Hippocampal formation (tissue), 2 donors: ENCODE measurements around the gene CBX2.
"Not testable (repeated sequence)": the region's sequence is repeated elsewhere in the genome, so short reads cannot be mapped to it uniquely, and the experiment has no call there.

Source experiments
- DNase-seq, 2 donors: peaks; one replicate each; lab custom pipeline; 2025; lab: John Stamatoyannopoulos, UW

CBX2 gene

DNA sequence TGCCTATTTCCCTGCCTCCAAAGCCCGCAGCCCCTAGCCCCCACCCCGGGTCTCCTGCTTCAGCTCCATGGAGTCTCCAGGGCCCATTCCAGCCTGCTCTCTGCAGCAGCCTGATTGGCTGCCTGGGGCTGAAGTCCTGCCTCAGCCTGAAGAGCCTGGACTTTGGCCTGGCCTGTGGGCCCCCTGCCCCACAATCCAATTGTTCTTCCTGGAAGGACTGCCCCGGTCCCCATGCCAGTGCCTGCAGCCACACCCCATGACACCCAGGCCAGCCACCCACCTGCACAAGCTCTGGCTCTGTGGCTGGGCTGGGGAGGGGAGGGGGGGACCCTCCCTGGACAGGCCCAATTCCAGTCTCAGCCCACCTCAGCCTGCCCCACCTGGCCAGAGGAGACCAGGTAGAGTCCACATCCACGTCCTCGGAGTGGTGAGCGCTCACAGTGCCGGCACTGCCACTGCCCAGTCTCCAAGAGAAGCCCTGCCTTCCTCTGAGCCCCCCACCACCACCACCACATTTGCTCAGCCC lies 34.9 kb upstream of the CBX2 start:
- no peak for DNase-seq

DNA sequence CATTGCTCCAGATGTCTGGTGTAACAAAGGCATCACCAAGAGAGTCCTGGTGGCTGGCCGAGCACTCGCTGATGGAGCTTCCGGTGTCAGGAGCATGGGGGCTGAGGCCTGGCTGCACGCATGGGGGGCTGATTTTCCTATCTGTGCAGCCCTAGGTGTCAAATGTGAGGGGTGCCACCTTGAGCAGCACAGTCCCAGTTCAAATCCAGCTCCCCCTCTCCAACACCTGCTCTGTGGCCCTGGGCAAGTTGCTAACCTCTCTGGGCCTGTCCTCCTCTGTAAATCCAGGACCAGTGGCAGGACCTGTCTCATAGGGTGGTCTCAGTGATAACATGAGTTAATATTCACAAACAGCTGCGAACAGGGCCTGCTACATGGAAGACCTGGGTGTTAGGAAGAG lies 34.3 kb upstream of the CBX2 start:
- no peak for DNase-seq

DNA sequence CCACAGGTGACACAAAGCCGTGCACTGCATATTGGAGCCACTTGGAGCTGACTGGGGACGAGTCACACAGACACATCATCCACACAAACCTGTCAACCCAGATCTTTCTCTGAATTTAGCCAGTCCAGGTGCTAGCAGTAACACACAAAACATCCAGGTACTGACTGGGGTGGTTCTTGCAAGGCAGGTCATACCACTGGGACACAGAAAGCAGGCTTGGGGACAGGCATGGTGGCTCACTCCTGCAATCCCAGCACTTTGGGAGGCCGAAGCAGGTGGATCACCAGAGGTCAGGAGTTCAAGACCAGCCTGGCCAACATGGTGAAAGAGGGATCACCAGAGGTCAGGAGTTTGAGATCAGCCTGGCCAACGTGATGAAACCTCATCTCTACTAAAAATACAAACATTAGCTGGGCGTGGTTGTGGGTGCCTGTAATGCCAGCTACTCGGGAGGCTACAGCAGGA lies 32.3 kb upstream of the CBX2 start:
- DNase-seq, result no peak

DNA sequence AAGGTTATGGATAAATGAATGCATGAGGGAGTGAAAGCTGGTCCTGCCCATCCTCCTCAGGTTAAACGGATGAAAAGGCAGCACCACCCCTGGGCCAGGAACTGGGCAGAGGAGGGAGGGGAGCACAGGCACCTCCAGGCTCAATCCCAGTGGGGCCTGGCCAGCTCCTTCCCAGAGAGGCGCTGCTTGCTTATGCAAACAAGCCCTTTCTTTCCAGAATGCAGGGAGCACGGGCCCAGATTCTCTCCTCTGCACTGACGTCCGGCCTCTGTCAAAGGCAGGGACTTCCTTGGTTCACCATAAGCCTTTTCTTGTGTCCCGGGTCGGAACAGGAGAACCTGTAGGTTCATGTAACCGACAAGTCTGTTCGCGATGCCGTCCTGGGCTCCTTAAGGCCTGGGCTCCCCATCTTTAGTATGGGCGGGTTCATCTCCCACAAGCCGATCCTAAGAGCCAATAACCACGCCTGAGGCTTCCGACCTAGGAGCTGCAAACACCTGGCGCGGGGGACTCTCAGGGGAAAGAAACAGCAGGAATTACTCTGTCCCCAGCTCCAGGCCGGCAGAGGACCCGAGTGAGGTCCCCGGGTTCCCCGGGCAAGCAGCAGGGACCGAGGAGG lies 30.9 kb upstream of the CBX2 start:
- no peak for DNase-seq

DNA sequence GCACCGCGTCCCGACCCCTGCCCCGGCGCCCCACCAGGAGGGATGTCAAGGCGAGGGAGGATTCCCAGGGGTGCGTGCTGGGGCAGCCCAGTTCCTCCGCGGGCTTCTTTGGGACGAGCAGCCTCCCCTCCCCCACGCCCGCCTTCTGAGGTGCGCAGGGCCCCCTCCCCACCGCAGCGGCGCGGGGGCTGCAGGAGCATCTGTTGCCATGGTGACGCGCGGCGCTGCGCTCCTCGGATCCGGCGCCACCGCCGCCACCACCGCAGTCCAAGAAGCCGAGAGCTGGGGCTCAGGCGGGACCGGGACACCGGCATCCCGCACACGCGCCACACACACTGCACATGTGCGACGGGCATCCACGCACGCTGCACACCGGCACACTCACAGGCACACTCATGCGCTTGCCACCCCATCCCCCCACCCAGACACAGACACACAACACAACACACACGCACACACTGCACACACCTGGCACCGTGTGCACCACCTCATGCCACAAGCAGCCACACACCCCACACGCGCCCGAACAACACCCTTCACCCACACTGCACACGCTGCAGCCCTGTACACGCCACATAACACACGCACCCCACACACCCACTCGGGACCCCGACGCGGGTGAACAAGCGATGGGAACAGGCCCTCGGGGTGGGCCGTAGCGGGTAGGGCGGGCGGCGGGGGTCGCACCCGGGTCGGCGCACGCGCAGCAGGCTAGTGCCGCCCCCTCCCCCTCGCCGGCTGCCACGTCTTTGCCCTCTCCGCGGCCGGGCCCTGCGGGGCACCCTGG lies 30.2 kb upstream of the CBX2 start:
- DNase-seq, result no peak

DNA sequence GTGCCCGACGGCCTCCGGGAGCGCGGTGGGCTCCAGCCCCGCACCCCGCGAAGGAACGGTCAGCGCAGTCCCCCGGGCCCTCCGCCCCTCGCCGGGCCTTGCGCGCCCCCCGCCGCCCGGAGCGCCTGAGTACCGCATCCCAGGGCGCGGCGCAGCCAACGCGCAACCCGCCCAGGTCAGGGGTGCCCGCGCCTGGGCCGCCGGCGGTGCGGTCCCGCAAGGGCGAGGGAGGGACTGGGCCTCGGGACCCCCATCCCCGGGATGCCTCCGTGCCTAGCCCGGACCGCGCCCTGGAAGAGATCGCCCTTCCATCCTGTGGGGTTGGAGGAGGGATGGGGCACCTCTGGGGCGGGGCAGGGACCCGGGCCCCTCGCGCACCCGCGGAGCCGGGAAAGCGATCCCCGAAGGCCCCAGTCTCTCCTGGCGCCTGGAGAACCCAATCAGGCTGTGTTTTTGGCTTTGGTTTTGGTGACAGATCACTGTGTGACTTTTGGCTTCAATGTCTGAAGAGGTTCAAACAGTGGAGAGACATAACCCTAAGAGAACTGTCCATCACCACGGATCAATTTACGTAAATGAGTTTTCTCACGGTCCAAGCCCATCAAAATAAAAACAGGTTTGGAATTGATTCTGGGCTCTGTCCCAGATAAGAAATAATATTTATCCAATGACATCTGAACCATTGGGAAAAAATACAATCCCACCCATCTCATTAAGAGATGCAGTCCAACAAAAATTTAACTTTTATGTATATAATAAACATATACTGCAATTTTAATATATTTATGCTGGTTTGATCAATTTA lies 29.5 kb upstream of the CBX2 start:
- DNase-seq, result no peak

DNA sequence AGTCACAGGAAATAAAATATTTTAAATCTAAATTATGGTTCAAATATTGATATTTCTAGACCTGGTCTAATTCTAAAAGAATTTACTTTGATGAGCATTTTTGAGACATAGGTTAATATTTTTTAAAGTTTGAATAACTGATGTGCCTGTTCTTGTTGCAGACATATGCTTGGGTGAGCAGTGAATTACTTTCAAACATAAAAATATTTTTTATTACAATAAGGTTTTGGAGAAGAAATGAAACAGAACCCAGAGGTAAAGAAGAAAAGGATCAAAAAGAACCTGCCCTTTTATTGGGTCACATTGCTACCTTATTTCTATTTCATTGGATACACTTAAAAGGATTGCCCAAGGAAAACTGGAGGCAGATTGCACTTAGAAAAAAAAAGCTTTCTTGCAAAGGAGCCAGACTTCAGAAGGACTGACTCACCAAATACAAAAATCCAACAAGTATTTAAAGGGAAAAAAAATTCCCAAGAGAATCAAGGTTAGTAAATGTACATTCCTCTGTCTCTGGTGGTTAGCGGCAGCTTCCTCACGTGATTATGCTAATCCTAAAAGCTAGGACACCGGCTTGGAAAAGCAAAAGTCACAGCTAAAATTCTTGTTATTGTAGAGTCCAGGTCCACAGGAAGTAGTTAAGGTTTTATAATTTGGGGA lies 28.7 kb upstream of the CBX2 start:
- no peak for DNase-seq

DNA sequence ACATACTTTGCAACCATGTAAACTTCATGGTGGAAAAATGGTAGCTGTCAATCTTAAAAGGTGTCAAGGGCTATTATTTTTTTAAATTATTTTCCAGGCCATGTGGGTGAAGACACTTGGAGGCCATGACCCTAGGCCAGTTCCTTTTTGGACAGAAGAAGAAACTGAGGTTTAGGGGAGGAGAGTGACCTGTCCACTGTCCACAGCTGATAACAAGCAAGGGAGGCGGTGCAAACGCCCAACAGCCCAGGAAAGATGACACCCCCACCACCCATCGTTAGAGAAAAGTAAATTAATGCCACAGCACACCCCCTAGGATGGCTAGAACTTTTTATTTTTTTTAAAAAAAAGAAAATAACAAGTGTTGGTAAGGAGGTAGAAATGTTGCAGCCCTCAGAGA lies 28.0 kb upstream of the CBX2 start:
- DNase-seq, result no peak

DNA sequence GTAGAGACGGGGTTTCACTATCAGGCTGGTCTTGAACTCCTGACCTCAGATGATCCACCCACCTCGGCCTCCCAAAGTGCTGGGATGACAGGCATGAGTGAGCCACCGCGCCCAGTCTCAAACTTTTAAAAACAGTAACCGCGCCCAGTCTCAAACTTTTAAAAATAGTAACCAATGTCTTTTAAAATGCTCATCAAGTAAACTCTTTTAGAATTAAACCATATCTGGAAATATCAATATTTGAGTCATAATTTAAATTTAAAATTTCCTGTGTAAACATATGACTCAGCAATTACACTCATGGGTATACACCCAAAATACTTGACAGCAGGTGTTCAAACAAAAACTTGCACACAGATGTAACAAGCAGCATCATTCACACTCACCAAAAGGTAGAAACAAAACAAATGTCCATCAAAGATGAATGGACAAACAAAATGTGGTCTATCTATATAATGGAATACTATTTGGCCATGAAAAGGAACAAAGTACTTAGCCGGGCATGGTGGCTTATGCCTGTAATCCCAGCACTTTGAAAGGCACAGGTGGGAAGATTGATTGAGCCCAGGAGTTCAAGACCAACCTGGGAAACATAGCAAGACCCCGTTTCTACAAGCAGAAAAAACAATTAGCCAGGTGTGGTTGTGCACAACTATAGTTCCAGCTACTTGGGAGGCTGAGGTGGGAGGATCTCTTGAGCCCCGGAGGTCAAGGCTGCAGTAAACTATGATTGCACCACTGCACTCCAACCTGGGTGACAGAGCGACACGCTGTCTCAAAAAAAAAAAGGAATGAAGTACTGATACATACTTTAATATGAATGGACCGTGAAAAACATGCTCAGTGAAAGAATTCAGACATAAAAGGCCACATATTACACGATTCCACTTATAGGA lies 27.1 kb upstream of the CBX2 start:
- no peak for DNase-seq

DNA sequence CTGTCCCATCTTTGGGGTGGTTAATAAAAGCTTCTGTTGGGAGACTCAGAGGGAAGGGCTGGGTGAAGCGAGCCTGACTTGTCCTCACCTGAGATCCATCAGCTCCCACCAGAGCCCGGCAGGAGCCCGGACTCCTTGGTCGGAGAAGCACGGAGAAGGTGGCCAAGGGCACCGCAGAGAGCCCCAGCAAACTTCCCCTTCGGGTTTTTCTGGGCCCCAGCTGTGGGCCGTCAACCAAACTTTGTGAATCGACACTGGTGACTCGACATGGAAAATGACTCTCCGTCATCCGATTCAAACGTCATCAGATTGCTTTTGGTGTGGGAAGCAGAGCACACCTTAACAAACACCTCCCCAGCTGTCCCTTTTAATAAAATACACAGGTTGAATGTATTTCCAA lies 25.8 kb upstream of the CBX2 start:
- DNase-seq, result no peak

DNA sequence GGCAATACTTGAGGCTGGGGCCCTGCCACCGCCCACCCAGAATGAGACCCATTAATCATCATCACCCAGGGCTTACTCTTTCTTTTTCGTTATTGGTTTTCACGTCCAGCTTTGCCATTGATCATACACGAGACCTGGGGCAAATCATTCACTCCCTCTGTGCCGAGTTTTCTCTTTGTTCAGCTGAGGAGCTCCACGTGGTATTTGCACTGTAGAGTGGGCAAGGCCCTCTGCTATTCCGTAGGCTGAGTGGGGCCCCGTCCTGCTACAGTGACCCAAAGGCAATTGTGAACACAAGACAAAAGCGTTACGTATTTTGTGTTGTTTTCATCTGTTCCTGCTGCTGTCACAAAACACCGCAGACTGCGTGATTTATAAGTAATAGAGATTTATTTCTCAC lies 23.6 kb upstream of the CBX2 start:
- DNase-seq, result no peak

DNA sequence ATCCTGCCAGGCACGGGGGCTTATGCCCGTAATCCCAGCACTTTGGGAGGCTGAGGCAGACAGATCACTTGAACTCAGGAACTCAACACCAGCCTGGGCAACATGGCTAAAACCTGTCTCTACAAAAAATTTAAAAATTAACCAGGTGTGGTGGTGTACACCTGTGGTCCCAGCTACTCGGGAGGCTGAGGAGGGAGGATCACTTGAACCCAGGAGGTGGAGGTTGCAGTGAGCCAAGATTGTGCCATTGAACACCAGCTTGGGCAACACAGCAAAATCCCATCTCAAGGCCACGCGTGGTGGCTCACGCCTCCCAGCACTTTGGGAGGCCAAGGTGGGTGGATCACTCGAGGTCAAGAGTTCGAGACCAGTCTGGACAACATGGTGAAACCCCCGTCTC lies 23.0 kb upstream of the CBX2 start:
- DNase-seq, result not testable (repeated sequence)

DNA sequence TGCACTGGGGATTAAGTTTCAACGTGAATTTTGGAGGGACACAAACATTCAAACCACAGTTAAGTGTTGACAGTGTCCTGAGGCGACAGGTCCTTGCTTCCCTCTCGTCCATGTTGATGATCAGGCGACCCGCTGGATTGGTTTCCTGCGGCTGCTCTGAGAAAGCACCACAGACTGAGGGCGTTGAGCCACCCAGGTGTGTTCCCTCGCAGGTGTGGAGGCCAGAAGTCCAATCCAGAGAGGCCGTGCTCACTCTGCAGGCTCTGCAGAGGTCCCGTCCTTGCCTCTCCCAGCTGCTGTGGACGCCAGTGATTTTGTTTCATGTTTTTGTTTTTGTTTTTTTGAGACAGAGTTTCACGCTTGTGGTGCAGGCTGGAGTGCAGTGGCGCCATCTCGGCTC lies 22.4 kb upstream of the CBX2 start:
- DNase-seq, result no peak

DNA sequence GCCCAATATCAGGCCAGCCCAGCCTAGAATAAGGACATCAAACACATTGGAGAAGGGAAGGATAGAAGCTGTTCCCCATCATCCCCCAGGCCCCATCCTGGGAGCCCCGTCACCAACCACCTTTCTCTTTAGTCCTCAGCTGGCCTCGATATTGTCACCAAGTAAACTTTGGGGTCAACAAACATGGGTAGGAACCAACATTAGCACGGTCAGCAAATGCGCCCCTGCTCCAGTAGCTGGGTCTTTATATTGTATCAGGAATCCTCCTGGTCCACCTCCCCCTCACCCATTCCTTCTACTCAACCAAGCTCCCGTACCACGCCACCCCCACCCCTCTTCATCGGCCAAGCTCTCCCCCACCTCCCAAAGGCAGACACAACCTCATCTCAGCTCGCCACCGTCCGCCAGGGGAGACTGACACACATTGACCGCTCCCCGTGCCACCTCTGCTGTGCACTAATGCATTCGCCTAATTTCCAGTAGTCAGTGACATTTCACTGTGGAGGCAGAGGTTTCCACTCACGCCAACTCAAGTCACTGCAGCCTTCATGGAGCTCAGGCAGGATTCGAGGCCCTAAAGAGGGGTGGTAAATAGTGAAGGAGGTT lies 20.7 kb upstream of the CBX2 start:
- DNase-seq, result no peak

DNA sequence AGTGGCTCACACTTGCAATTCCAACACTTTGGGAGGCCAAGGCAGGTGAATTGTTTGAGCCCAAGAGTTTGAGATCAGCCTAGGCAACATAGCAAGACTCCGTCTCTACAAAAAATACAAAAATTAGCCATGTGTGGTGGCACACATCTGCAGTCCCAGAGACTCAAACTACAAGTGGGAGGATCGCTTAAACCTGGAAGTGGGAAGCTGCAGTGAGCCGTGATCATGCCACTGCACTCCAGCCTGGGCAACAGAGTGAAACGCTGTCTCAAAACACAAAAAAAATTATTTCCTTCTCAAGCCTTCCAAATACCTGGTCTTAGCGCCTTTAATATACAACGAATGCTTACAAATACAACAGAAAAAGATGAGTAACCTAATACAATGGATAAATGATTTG lies 19.7 kb upstream of the CBX2 start:
- no peak for DNase-seq

DNA sequence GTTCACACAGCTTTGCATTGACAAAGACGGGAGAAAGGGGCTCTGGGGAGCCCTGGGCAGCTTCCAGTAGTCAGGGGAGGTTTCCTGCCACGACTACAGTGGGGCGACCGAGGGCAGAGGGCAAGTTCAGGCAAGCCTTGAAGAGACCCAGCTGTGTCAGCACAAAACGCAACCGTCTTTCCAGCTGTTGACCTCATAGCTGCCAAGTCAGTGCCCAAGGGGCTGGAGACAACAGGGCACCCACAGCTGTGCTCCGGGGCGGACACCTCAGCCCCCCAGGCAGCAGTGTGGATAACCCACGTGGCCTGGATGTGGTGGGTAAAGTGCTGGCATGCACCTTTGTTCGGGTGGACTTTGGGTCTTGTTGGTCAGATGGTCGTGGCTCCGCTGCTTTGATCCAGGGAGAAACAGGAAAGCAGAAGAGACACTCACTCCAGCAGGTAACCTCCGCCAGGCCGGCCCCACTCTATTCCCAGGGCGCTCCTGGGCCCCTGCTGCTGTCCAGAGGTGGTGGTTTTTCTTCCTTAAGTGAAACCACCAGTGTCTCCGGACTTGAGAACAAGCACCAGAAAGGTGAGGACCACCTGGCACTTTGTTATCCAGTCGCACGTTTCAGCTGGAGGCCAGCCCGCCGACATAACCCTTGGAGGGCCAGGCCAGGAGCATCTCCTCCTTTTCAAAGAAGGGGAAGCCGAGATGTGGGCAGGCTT lies 17.6 kb upstream of the CBX2 start:
- DNase-seq, result no peak

DNA sequence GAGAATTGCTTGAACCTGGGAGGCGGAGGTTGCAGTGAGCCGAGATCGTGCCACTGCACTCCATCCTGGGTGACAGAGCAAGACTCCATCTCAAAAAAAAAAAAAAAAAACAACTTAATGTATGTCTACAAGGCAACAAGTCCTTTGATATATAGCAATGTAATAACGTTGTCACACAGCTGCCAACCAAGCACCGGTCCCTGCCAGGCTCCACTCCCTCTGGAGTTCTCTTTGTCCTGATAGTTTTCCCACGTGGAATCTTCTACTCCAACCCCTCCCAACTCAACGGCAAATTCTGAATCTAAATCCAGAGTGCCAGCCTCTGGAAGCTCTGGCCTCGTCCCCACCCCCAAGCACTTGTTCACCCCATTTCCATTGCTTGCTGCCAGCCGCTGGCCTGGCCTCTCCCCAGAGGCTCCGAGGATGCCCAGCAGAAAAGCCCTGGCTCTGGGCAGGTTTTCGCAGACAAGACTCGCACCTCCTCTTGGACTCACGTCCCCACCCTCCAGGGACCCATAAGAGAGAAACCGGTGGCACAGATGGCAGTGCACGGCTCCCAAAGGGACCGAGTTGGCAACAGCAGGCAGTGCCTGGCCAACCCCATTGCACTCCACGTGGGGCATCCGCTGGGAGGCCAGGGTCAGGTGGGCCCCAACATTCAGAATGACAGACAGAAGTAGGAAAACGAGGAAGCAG lies 15.9 kb upstream of the CBX2 start:
- DNase-seq, result no peak

DNA sequence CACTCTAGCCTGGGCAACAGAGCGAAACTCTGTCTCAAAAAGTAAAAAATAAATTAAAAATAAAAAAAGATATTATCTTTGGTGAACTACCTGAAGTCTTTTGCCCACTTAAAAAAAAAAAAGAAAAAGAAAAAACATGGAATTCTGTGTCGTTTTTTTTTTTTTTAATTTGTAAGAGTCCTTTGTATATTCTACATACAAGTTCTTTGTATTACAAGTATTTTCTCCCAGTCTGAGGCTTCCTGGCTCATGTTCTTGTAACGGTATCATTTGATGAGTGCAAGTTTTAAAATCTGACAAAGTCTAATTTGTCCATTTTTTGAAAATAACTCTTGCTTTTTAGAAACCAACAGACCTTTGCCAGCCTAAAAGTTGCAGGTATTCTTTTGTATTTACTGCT lies 12.2 kb upstream of the CBX2 start:
- DNase-seq, result no peak
